ENCODE measurements around the gene ILDR2. TPM values are rescaled to one million over a fixed set of nuclear protein-coding genes. Genes with fewer than 3 reads are reported as not detected.

ILDR2 gene
- total RNA-seq, 1 donor from 2014 or later, result 7.8 TPM

DNA sequence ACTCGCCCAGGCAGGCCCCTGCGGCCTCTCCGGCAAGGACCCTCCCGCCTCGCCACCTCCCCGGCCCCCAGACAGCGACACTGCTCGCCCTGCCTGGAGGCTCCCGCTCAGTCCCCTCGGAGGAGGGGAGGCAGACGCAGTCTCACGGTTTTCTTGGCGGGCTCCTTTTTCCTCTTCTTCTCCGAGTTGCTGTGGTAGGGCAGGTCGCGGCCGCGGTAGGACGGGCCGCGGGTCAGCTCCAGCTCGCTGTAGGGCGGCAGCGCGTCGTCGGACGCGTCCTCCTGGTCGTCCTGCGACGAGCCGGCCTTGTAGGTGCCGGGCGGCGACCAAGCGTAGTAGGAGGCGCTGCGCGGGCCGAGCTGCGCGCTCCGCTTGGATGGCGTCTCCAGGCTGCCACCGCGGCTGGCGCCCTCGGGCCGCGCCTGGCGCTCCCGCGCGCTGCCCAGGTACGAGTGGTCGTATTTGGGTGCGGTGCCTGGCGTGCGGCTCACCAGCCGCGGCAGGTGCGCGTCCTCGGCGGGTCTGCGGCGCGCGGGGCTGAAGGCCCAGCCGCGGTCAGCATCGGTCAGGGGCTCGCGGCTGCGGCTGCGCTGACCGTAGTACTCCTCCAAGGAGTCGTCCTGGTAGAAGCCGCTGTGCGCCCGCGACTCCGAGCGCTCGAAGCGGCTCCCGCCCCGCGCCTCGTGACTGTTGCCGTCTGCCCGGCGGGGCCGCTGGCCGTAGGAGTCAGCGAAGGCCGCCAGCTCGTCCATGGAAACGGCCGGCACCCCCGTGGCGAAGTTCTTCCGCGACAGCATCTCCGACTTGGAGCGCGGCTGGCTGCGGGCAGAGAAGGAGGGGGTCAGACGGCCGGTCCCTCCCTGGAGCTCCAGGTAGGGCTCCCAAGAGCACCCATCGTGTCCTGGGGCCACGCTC, 54.5 kb downstream of the ILDR2 start:
- H3K9ac ChIP-seq (ENCODE audit: low read length), result no peak overlapping the region
- no peak overlapping the region for H3K27ac Mint-ChIP-seq (ENCODE audit: unreplicated experiment)
- DNase-seq (ENCODE audit: low read depth), result no peak

DNA sequence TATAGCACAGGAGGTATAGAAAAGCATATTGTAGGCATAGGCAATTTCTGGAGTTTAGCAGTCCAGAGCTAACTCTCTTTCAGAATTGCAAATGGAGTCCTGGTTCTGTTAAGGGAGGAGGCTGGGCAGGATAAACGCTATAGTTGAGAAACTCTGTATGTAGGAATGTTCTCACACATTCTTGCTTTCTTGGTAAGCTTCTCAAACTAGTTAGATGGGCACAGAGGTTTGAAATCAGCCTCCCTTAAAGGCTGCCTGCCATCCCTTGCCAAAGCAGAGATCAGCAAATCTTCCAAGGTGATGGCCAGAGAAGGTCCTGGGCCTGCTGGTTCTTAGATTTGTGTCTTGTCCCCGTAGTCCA, 56.4 kb downstream of the ILDR2 start:
- H3K27ac Mint-ChIP-seq (ENCODE audit: unreplicated experiment), result no peak overlapping the region
- peaks cover 4% of the 10 kb centered on the region for H3K36me3 Mint-ChIP-seq (ENCODE audit: low read depth, unreplicated experiment)
- H3K9ac ChIP-seq (ENCODE audit: low read length), result no peak overlapping the region
- H3K4me2 ChIP-seq (ENCODE audit: low read length), result no peak overlapping the region
- H3K9me3 ChIP-seq (ENCODE audit: insufficient read depth, low read depth, low read length), result no peaks in the 10 kb centered on the region
- H3K9me3 Mint-ChIP-seq (ENCODE audit: unreplicated experiment), result peaks cover 2% of the 10 kb centered on the region
- peaks cover 34% of the 10 kb centered on the region for H3K27me3 Mint-ChIP-seq (ENCODE audit: low read depth, unreplicated experiment)
- no peaks in the 10 kb centered on the region for H4K20me1 ChIP-seq (ENCODE audit: insufficient read depth, low read length)
- no peak for DNase-seq (ENCODE audit: low read depth)
- no peak overlapping the region for H2AFZ ChIP-seq (ENCODE audit: low read depth, low read length)
- TF ChIP-seq EZH2 (IDR thresholded peaks at IDR 0.05; ENCODE audit: insufficient read depth, low read length), result no peak
- TF ChIP-seq, protein P1, sequence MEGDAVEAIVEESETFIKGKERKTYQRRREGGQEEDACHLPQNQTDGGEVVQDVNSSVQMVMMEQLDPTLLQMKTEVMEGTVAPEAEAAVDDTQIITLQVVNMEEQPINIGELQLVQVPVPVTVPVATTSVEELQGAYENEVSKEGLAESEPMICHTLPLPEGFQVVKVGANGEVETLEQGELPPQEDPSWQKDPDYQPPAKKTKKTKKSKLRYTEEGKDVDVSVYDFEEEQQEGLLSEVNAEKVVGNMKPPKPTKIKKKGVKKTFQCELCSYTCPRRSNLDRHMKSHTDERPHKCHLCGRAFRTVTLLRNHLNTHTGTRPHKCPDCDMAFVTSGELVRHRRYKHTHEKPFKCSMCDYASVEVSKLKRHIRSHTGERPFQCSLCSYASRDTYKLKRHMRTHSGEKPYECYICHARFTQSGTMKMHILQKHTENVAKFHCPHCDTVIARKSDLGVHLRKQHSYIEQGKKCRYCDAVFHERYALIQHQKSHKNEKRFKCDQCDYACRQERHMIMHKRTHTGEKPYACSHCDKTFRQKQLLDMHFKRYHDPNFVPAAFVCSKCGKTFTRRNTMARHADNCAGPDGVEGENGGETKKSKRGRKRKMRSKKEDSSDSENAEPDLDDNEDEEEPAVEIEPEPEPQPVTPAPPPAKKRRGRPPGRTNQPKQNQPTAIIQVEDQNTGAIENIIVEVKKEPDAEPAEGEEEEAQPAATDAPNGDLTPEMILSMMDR (IDR thresholded peaks at IDR 0.05; ENCODE audit: insufficient read depth, low read depth, low read length), result no peak
- peaks cover 31% of the 10 kb centered on the region for H3K27me3 ChIP-seq (ENCODE audit: insufficient read depth, low read length)
- H3K4me3 Mint-ChIP-seq (ENCODE audit: unreplicated experiment), result no peak overlapping the region
- no peaks in the 10 kb centered on the region for H3K36me3 ChIP-seq (ENCODE audit: insufficient read depth, low read length)
- H3K27ac ChIP-seq (ENCODE audit: low read depth, low read length), result no peak overlapping the region
- no peak overlapping the region for H3K4me3 ChIP-seq (ENCODE audit: insufficient read depth, low read depth, low read length)
- H3K4me1 ChIP-seq (ENCODE audit: insufficient read depth, low read length), result peaks cover 4% of the 10 kb centered on the region
- H3K79me2 ChIP-seq (ENCODE audit: insufficient read depth, low read length), result no peaks in the 10 kb centered on the region
- peaks cover 30% of the 10 kb centered on the region for H3K4me1 Mint-ChIP-seq (ENCODE audit: low read depth, unreplicated experiment)
- no peak for FAIRE-seq

More for the DNA sequence above, 54.5 kb downstream of the ILDR2 start:
- Mint-ChIP-seq H3K27me3 (ENCODE audit: low read depth, unreplicated experiment) (peaks cover 34% of the 10 kb centered on the region), H3K4me1 (ENCODE audit: low read depth, unreplicated experiment) (peaks cover 28% of the 10 kb centered on the region), H3K4me3 (ENCODE audit: unreplicated experiment) (peak overlapping the region; percentile 5), H3K9me3 (ENCODE audit: unreplicated experiment) (peaks cover 2% of the 10 kb centered on the region), H3K36me3 (ENCODE audit: low read depth, unreplicated experiment) (peaks cover 4% of the 10 kb centered on the region)
- FAIRE-seq, result no peak
- TF ChIP-seq, protein P1 (IDR thresholded peaks at IDR 0.05; ENCODE audit: insufficient read depth, low read depth, low read length), result no peak
- TF ChIP-seq EZH2 (IDR thresholded peaks at IDR 0.05; ENCODE audit: insufficient read depth, low read length), result peak; percentile 79
- H3K79me2 ChIP-seq (ENCODE audit: insufficient read depth, low read length), result no peaks in the 10 kb centered on the region
- H2AFZ ChIP-seq (ENCODE audit: low read depth, low read length), result peak overlapping the region; percentile 58
- no peaks in the 10 kb centered on the region for H3K36me3 ChIP-seq (ENCODE audit: insufficient read depth, low read length)
- peaks cover 31% of the 10 kb centered on the region for H3K27me3 ChIP-seq (ENCODE audit: insufficient read depth, low read length)
- H3K4me3 ChIP-seq (ENCODE audit: insufficient read depth, low read depth, low read length), result peak overlapping the region; percentile 18
- peak overlapping the region; percentile 67 for H3K4me2 ChIP-seq (ENCODE audit: low read length)
- H3K27ac ChIP-seq (ENCODE audit: low read depth, low read length), result no peak overlapping the region
- H4K20me1 ChIP-seq (ENCODE audit: insufficient read depth, low read length), result no peaks in the 10 kb centered on the region
- no peaks in the 10 kb centered on the region for H3K9me3 ChIP-seq (ENCODE audit: insufficient read depth, low read depth, low read length)
- H3K4me1 ChIP-seq (ENCODE audit: insufficient read depth, low read length), result peaks cover 11% of the 10 kb centered on the region
